ENCODE measurements around the gene PRKAR2A.

DNA sequence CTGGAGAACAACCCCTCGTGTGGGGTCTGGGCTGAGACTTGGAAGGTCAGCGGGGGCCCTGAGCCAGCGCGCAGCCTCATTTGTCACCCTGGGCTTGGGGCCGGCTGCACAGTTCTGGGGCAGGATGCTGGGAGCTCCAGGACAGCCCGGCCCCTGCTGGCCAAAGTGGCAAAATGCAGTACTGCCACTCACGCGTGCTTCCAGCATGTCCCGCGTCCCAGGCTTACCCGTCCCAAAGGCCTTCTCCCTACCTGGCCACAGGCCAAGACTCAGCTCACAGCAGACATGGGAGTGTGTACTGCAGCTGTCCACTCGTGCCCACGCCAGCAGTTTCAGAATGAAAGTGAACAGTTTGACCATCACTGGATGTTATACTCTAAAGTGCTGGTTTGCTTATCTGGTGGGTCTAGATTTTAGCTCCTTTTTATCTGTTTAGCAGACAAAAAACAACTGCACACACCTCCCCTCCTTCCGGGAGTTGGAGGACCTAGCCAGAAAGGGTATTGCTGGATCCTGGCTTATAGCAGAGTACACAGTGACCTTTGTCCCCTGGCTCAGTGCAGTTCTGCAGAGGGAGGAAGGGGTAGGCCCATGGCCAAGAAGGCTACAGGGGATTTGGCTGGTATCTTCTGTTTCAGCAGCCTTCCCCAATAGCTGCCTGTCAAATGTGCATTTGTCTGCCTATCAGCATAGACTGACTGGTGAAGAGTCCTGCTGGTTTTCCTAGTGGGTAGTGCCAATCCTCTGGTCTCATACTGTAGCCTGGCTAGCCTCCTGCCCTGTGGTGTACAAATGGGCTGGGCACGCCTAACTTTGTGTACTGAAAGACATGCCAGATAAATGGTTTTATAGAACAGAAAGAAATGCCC lies 107.5 kb downstream of the PRKAR2A start:
- TF ChIP-seq CTCF (IDR thresholded peaks at IDR 0.05) = peak; percentile 40 to 67 (median 40)
- no peak for TF ChIP-seq POLR2A (IDR thresholded peaks at IDR 0.05)
- peak in 1 of 2 donors; percentile 64 for TF ChIP-seq POLR2AphosphoS5 (IDR thresholded peaks at IDR 0.05; ENCODE audit: insufficient read depth in 1 of 2, low read depth in 1 of 2)

Measured in vagina (tissue), 2 donors.